ENCODE data around the gene FBXO47.

The FBXO47 gene

GRCh38 chr17:39011907-39012468, 44.8 kb upstream of the FBXO47 start:
- no peak for TF ChIP-seq CTCF (conservative IDR thresholded peaks at IDR 0.05)
- no peak for TF ChIP-seq ZFX (IDR thresholded peaks at IDR 0.05)

DNA sequence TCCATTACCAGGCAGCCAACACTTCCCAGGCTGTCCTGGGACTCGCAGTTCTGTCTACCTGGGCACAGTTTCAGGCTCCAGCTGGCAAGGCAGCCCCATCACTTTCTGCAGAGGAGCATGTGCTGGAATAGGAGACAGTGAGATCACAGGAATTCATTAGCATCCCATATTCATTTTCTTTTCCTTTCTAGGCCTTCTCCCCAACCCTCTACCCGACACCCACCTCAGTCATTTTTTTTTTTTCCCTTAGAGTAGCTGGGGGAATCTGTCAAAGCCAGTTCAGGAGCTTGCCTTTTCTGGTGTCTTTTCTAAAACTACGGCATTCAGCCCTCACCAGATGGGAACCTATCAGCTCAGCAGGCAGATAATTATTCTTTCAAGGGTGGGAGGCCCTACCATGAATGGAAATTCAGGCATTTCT, 42.4 kb upstream of the FBXO47 start:
- no peak for TF ChIP-seq ZFX (IDR thresholded peaks at IDR 0.05)
- no peak for TF ChIP-seq CTCF (conservative IDR thresholded peaks at IDR 0.05)

More at GRCh38 chr17:39011907-39012468, 44.8 kb upstream of the FBXO47 start:
- no peak overlapping the region for H3K27ac ChIP-seq

DNA sequence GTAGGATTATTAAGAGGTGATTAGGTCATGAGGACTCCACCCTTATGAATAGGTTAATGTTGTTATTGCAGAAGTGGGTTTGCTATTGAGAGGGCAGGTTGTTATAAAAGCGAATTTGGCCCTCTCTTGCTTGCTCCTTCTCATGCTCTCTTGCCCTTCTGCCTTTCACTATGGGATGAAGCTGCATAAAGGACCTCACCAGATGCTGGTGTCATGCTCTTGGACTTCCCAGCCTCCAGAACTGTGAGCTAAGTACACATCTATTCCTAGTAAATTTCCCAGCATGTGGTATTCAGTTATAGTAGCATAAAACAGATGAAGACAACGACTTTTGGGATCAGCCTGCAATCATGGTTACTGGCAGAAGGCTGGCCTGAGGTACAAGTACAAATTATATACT, 41.4 kb upstream of the FBXO47 start:
- H3K27ac ChIP-seq = no peak overlapping the region
- no peak for TF ChIP-seq CTCF (conservative IDR thresholded peaks at IDR 0.05)
- no peak for TF ChIP-seq ZFX (IDR thresholded peaks at IDR 0.05)

More for the DNA sequence above, 42.4 kb upstream of the FBXO47 start:
- no peak overlapping the region for H3K27ac ChIP-seq

DNA sequence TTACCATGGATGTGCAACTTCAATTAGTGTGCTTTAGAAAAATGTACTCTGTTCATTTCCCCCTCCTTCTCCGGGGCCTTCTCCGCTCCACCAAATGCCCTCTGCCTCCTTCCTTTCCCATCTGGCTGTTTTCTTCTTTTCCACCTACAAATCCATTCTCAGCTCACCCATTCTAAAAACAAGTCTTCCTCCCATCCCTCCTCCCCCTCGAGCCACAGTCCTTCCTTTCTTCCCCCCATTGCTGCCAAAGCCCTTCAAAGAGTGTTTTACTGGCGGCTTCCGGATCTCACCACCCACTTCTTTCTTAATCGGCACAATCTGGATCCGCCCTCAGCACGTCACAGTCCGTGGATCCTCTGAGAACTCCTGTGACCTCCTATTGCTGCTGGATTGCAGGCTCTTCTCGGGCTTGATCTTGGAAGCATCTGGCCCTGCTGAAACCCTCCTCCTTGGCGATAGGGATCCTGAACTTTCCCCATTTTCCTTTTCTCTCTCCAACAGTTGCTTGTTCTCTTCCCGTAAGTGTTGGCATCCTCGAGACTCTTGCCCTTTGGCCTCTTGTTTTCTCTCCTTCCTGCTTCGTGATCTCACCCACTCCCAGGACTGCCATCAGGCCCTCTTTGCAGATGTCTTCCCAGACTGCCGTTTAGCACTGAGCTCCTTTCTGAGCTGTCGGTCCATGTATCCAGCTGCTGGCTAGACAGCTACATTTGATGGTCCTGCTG, 36.0 kb upstream of the FBXO47 start:
- H3K27ac ChIP-seq = no peak overlapping the region
- TF ChIP-seq ZFX (IDR thresholded peaks at IDR 0.05) (no peak), CTCF (conservative IDR thresholded peaks at IDR 0.05) (no peak)

- no peak overlapping the region for H3K27ac ChIP-seq
- TF ChIP-seq ZFX (IDR thresholded peaks at IDR 0.05) = no peak
Observed at GRCh38 chr17:39001703-39002637, 34.8 kb upstream of the FBXO47 start.

- TF ChIP-seq CTCF (conservative IDR thresholded peaks at IDR 0.05) = no peak
- no peak for TF ChIP-seq ZFX (IDR thresholded peaks at IDR 0.05)
- no peak overlapping the region for H3K27ac ChIP-seq
Observed at GRCh38 chr17:39000021-39000601, 32.9 kb upstream of the FBXO47 start.

- no peak overlapping the region for H3K27ac ChIP-seq
- no peak for TF ChIP-seq ZFX (IDR thresholded peaks at IDR 0.05)
- TF ChIP-seq CTCF (conservative IDR thresholded peaks at IDR 0.05) = no peak
Observed at GRCh38 chr17:38996660-38997337, 29.6 kb upstream of the FBXO47 start.
